GM21619 (cell line): ENCODE measurements around the gene GRID2.

Experiments
- ATAC-seq: cut with Tn5 transposase; IDR thresholded peaks from one replicate; pipeline ENCODE4 v1.9.1; 2021; ENCODE audit not compliant: unreplicated experiment

Gene GRID2

DNA sequence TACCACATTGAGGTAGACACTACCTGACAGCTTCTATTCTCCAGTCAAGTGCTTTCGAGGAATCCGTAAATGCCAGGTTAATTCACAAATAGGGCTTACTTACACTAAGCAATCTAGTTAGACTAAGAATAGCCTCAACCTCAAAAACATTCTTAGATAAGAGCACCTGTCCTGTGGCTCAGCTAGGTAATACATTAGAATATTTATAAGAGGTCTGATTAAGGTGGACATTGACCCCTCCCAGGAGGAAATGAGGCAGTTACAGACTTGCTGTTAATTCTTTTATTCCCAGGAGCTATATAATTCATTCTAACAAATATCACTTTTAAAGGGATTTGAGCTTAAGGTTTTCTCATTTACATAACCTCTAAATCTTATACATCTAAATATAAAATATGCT, 758.1 kb downstream of the GRID2 start:
- ATAC-seq = no peak

DNA sequence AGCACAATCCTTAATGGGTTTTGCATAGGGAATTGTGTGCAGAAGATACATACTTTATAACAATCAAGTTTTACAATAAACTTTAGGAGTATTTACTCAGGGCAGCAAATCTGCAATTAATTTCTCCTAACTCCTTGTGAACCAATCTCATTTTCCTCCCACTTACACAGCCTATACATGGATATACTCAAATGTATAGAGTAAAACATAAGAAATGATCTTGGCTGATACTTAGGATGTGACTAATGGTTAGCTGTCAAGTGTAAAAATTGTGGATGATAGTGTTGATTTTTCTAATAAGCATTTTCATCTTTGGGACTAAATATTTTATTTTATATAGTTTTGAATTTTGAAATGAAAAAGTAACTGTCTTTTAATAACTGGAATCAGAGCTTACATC, 759.6 kb downstream of the GRID2 start:
- no peak for ATAC-seq

DNA sequence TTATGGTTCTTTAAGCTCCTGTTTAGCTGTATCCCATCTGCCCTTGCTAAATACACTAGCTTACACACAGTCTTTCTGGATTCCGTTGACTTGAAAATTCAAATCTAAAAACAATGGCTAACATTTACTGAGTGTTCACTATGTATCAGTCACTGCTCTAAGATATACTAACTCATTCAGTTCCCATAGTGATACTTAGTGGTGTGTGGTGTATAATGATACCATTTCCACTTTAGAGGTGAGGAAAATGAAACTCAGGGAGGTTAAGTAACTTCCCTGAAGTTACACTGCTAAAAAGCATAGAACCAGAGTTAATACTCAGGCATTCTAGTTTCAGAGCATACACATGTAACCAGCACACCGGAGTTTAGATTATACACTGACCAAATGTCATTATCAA, 762.0 kb downstream of the GRID2 start:
- ATAC-seq = no peak

DNA sequence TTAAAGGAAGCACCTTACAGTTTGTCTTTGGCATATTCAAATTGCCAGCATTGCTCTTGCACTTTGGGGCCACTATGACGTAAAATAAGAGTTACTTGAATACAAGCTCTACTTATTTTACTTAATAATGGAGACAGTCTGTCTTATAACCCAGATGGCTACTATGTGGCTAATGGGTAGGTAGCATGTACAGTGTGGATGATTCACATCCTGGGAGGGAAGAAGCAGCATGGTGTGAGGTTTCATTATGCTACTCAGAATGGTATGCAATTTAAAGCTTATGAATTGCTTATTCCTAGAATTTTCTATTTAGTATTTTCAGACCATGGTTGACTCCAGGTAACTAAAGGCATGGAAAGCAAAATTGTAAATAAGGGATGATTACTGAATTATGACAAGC, 763.0 kb downstream of the GRID2 start:
- no peak for ATAC-seq

DNA sequence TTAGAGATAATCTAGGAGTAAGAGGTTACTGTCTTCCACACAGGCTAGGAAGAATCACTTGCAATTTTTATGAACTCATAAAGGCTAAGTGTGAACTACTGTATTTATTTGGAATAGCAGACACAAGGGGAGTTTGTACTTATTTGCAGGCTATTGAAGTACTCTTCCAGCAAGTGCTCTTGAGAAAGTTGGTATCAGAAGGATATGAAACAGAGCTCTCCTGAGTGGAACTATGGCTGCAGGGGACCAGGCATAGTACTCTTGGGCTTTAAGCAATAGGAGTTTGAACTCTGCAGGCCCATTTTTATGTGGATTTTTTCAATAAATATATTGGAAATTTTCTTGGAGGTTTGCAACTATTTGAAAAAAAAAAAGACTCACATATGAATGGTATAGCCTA, 768.5 kb downstream of the GRID2 start:
- ATAC-seq = no peak

DNA sequence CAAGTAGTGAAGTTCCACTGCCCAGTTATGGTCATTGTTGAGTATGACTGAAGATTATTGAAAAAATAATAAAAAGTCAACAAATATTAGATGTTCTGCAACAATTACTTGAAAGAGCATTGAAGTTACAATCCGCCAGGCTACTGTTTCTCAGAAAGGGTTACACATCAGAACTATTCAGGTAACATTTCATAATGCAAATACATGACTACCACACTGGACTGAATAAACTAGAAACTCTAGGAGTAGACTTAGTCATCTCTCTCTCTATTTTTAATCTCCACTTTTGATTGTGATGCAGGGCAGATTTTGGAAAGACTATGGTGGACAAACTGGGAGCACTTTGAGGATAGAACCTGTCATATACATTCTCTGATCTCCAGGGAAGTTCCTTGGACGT, 776.5 kb downstream of the GRID2 start:
- no peak for ATAC-seq

DNA sequence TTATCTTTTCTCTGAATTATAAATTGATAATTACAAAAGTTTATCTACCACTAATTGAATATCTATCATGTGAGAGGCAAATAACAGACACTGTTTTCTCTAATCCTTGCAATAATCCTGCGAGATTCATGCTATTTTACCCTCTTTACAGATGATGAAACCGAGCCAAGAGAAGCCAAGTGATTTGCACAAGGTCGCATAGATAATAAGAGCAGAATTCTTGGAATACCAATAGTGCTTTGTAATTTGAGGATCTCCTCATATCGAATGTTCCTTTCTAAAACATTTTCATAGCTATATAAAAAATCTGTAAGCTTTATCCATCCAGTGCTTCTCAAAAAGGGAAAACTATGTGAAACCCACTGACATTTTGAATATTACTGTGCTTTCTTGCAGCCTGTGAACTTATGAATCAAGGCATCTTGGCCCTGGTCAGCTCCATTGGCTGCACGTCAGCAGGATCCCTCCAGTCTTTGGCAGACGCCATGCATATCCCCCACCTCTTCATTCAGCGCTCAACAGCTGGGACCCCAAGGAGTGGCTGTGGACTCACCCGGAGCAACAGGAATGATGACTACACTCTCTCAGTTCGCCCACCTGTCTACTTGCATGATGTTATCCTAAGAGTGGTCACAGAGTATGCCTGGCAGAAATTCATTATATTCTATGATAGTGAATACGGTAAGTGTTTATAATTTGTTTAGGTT, 781.0 kb downstream of the GRID2 start:
- ATAC-seq = no peak

DNA sequence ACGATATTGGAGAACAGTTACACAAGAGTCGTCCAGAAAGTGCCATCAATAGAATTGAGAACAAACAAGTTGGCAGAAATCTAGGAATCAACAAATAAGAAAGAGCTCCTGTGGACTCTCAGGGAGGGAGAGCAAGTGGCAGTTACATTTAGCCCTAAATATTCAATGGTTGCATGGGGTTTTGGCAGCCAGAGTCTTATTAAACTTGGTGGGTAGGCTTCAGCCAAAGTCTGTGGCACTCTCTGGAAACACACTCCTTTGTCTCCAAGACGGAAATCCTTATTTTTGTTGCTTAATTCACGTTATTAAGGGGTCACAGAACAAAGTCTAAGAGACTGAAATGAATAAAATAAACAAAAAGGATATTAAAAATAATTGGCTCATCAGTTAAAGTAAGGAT, 782.6 kb downstream of the GRID2 start:
- no peak for ATAC-seq

DNA sequence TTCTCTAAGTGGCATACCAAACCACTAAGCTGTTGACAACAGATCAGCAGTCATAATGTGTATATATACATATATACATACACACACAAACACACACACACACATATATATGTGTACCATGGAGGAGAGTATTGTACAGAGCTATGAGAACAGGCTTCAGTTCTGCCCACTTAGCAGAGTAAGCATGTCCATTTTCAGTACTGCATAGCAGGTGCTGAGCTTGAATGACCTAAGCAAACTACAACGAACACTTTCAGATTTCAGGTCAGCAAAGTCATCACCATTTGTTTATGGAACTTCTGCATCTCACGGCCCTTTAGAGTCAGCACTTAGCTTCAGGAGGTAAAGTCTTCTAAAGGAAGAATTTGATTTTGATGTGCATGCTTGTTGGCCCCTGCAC, 789.0 kb downstream of the GRID2 start:
- ATAC-seq = no peak

DNA sequence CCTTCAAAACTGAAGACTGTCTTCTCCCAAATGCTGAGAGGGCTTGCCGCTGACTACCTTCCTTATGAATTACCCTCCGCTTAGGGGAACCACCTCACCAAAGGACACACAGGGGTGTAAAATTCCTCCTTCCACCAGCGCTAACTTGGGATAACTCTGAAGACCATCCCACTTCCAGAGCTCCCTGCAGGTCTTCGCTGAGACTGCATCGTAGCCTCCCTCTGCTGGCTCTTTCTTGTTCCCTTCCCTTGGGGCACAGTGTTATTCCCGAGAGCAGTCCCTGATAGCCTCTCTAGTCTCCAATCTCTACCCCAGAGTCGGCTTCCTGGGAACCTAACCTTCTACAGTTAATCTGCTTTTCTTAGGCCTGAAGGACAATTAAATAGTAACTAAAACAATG, 799.3 kb downstream of the GRID2 start:
- ATAC-seq = no peak

DNA sequence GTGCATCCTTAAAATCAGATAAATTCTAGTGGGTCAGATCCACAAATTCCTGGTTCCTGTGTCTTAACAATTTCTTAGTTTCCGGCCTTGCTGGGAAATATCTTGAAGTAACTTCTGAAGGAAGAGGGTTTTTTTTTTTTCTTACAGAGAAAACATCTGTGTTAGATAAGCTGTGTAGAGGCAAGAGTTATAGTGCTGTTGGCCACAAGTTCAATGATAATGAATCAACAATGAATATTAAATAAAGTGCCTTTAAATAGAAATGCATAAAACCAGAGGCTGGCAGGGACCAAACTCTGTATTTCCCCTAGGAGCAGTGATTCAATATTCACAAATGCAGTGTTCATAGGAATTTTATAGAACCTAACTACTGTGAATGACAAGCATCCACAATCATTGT, 812.9 kb downstream of the GRID2 start:
- no peak for ATAC-seq

DNA sequence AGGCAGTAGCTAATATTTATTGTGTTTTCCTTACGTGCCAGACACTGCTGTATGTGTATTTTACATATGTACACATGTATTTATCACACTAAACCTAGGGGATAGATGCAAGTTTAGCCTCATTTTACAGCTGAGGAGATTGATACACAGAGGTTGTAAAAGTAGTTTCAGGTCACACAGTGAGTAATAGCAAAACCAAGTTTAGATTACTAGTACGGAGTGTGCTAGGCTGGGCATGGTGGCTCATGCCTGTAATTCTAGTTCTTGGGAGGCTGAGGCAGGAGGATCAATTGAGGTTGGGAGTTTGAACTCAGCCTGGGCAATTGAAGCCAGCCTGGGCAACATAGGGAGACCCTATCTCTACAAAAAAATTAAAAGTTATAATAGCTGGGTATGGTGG, 823.7 kb downstream of the GRID2 start:
- ATAC-seq = no peak

DNA sequence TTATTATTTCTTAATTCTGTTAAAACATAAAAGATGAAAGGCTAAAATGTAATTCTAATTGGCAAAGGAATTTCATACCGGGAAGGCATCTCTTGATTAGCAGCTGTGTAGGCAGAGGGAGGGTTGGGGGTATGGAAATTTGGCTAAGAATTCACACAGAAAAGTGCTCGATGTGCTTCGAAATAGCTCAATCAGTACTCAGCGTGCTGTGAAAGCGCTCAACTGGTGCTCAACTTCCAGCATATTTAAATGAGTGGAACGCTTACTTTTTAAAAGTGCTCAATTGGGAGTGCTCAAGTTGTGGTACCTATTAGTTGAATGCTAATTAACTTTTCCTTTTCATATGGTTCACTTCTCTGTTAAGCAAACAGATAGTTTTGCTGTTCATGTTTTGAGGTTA, 828.9 kb downstream of the GRID2 start:
- no peak for ATAC-seq

DNA sequence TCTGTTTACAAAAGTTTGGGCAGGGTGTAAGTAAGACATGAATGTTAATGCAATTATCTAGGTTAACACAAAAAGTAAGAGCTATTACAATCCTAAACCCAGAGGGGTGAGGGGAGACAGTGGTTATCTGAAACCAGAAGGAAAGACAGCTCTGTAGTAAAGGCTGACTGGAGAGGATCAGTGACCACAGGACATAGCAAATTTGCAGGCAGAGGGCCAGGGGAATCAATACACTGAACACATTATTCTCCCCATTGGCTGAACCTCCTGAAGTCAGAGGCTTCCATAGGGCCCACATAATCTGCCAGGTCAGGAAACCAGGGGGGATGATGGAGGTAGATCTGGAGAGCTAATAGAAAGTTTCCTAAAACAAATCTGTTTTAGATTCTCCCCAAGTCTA, 835.4 kb downstream of the GRID2 start:
- no peak for ATAC-seq

DNA sequence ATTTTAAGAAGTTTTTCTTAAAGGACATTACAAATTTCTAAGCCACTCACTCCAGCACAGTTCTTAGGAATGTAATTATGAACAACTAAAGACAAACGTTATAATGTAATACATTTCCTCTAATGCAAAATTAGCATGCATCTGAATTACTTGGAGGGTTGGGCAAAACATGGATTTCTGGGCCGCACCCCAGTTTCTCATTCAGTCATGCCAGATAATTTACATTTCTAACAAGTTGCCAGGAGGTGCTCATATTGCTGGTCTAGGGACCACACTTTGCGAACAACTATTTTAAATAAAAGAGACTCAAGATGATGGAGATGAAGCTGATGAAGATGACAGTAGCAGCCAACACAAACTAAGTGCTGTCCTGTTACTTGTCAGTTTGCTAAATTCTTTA, 840.1 kb downstream of the GRID2 start:
- no peak for ATAC-seq

DNA sequence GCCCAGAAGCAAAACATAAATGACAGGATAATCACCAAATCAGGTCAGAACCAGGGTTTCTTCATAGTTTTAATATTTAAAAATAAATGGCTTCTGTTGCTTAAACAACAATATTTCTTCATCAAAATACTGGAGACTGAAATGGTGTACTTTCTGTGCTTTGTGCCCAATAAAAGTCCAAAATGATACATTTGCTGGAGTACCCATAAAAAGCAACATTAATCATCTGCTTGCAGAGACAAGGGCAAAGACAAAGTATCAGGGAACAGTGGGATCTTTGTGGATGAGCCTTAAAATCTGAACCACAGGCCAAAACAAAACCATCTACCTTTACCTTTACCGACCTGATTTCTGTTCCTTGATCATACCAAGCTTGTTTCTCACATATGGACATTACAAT, 840.9 kb downstream of the GRID2 start:
- ATAC-seq = no peak

DNA sequence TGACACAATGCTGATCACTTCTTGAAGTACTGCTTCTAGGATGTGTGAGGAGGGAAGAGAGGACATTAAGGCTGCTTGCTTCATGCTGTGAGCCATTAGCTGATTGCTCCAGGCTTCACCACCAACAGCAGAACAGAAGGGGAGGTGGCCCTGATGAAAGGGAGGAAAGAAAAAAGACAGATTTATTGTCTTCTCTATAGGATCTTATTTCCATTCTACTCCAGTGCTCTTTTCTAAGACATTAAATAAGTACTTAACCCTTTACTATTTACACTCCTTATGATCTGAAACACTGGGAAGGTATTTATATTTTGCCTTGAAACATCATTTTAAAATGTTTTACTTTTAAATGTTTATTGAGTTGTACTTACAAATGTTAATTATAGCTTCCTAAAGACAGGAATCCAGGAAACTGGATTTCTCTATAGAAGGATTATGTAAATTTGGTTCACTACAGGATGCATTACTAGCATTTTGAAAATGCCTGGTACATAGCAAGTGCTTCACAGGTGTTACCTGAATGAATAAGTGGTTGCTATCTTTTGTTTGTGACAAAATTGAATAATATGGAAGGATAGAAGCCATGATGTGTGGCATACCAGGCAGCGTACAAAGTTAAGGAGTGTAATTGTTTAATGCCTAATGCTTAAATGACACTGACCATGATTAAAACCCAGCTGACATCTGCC, 843.9 kb downstream of the GRID2 start:
- ATAC-seq = no peak

DNA sequence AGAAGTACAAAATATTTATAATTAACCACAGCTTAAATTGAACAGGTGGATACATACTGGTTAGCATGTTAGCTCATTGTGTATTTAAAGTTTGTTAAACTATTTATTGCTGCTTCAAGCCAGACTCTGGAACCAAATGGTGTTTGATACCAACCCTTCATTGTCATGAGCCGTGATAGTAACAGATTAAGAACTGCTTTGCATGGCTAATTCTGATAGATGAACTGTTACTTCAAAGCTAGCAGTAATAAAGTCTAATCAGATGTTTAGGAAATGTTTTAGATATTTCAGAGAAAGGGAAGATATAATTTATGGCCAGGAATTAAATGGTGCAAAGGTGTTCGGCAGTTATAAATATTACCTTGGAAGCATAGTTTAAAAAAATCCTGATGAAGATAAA, 848.7 kb downstream of the GRID2 start:
- no peak for ATAC-seq

DNA sequence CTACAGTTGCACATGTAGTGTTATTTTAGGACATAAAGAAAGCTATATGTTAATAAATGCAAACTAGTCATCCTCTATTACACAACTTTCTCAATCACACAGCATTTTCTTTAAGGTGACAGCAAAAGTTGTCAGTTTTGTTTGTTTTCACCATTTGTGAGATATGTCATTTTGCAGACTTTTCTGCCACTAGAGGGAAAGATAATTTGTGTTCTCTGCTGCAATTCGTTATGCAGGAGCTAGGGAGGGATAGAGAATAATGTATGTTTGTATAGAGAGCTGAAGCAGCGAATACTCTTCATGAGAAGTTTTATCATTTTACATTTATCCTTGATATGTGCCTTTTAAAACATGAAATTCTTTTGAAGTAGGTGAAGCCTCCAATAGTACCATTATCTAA, 854.2 kb downstream of the GRID2 start:
- no peak for ATAC-seq

DNA sequence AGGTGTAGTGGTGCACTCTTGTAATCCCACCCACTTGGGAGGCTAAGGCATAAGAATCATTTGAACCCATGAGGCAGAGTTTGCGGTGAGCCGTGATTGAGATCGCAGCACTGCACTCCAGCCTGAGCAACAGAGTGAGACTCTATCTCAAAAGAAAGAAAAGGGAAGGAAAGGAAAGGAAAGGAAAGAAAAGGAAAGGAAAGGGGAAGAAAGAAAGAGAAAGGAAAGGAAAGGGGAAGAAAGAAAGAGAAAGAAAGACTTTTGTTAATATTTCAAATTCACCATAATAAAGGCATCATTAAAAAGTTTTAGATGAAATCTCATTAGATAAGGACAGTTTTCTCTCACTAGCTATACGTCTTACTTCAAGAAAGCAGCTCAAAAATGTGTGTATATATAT, 864.3 kb downstream of the GRID2 start:
- no peak for ATAC-seq

DNA sequence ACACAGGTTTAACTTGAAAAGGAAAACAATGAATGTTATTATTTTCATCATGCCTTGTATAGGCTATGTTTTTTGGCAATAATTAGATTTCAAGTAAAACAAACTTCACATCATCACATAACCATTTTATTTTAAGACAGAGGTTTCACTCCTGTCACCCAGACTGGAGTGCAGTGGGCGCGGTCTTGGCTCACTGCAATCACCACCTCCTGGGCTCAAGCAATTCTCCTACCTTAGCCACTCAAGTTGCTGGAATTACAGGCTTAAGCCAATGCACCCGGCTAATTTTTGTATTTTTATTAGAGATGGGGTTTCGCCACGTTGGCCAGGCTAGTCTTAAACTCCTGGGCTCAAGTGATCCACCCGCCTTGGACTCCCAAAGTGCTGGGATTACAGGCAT, 866.2 kb downstream of the GRID2 start:
- ATAC-seq = no peak

DNA sequence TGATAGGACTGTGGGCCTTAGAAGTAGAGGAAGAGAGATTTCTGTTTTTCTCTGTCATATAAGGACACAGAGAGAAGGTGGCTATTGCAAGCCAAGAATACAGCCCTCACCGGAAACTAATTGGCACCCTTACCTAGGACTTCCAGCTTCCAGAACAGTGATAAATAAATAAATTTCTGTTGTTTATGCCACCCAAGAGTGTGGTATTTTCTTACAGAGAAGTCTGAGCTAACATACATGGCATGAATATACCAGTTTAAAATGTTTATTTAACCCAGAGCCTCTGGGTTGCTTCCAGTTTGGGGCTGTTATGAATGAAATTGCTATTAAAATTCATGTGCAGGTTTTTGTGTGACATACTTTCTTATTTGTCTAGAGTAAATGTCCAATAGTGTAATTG, 870.8 kb downstream of the GRID2 start:
- ATAC-seq = no peak

DNA sequence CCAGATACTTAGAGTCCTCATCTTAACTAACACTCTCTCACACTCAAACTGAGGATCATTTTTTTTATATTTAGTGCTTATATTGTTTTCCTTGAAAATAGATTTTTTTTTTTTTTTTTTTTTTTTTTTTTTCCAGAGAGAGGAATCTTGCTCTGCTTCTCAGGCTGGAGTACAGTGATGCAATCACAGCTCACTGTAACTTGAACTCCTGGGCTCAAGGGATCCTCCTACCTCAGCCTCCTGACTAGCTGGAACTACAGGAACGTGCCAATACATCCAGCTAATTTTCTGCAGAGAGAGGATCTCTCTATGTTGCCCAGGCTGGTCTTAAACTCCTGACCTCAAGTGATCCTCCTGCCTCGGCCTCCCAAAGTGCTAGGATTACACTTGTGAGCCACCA, 874.5 kb downstream of the GRID2 start:
- ATAC-seq = no peak
